Measurements from ENCODE around the gene SLC38A4. TPM values are rescaled to one million over a fixed set of nuclear protein-coding genes. Genes with fewer than 3 reads are reported as not detected.

The SLC38A4 gene
- total and polyA plus RNA-seq, 2 donors (not counting 1 experiment from before 2014, with no cell fraction given), result not detected

- POLR2A ChIA-PET, result no interaction called here
- no CpG with 5 or more reads among the region's 3 CpGs for WGBS (ENCODE audit: insufficient coverage)
Observed at GRCh38 chr12:46843811-46844210, 18.0 kb upstream of the SLC38A4 start.

DNA sequence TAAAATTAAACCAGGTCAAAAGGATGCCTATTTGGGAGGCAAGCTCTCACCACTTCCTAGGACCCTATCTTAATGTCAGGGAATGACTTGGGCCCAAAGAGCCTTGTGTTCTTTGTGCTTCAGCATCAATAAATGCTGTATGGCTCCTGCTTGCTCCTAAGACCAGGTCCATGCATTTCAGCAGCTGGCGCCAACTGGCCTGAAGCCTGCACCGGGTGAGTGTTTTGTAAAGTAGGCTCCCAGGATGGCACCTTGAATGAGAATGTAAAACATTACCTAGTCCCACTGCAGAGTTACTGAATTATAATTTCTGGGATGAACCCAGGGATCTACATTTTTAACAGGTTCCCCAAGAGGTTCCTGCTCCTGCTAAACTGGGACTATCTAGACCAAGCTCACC lies 16.1 kb upstream of the SLC38A4 start:
- H3K4me1 Mint-ChIP-seq, result no peaks in the 10 kb centered on the region
- WGBS (ENCODE audit: insufficient coverage), result 100% methylated on average over 1 of the region's 2 CpGs
- H3K27ac Mint-ChIP-seq, result no peak overlapping the region
- Histone ChIP-seq H3K27me3 (replicated peaks in 1 of 4; ENCODE audit: control extremely low read depth in 1 of 4, control insufficient read depth in 3 of 4, insufficient read depth in 4 of 4, low read length in 3 of 4) (no peaks in the 10 kb centered on the region), H3K4me3 (ENCODE audit: control extremely low read depth in 1 of 5, extremely low read depth in 1 of 5, insufficient read depth in 1 of 5, low read depth in 2 of 5, low read length in 4 of 5) (no peak overlapping the region), H3K4me2 (replicated peaks; ENCODE audit: low read depth, low read length, poor library complexity, severe bottlenecking) (no peak overlapping the region), H3K36me3 (replicated peaks in 1 of 2; ENCODE audit: control extremely low read depth in 1 of 2, control insufficient read depth in 1 of 2, extremely low read depth in 1 of 2, insufficient read depth in 2 of 2, low read length in 1 of 2) (no peaks in the 10 kb centered on the region), H3K9ac (ENCODE audit: low read length) (no peak overlapping the region), H3K79me2 (ENCODE audit: control insufficient read depth, insufficient read depth, low read length) (no peaks in the 10 kb centered on the region), H4K20me1 (ENCODE audit: control insufficient read depth, insufficient read depth, low read length, poor library complexity, severe bottlenecking) (no peaks in the 10 kb centered on the region), H2AFZ (ENCODE audit: insufficient read depth, low read depth, low read length, poor library complexity, severe bottlenecking) (no peak overlapping the region), H3K27ac (ENCODE audit: low read length in 2 of 2) (no peak overlapping the region), H3K9me3 (ENCODE audit: control extremely low read depth in 1 of 3, control insufficient read depth in 2 of 3, insufficient read depth in 1 of 3, low read length in 2 of 3) (no peaks in the 10 kb centered on the region), H3K4me1 (ENCODE audit: control insufficient read depth in 2 of 2, insufficient read depth in 2 of 2, low read length in 2 of 2) (no peaks in the 10 kb centered on the region)
- ChIA-PET POLR2A (no interaction called here), CTCF (no interaction called here)
- intact Hi-C loops (cut with micrococcal nuclease), result no loop called here
- ATAC-seq (ENCODE audit: low read depth) (no peak), DNase-seq (no peak)
- no peak for TF ChIP-seq CTCF (IDR thresholded peaks at IDR 0.05)
- no peak for TF ChIP-seq EZH2 (IDR thresholded peaks at IDR 0.05; ENCODE audit: borderline replicate concordance, insufficient read depth, low read depth, low read length, poor library complexity, severe bottlenecking)
- H3K4me3 Mint-ChIP-seq, result no peak overlapping the region
- H3K27me3 Mint-ChIP-seq, result peaks cover 40% of the 10 kb centered on the region
- no peaks in the 10 kb centered on the region for H3K9me3 Mint-ChIP-seq (ENCODE audit: insufficient read depth)

More at GRCh38 chr12:46843811-46844210, 18.0 kb upstream of the SLC38A4 start:
- Histone ChIP-seq H3K4me1 (ENCODE audit: control insufficient read depth in 2 of 2, insufficient read depth in 2 of 2, low read length in 2 of 2) (no peaks in the 10 kb centered on the region), H3K27ac (ENCODE audit: low read length in 2 of 2) (no peak overlapping the region), H3K9me3 (ENCODE audit: control extremely low read depth in 1 of 3, control insufficient read depth in 2 of 3, insufficient read depth in 1 of 3, low read length in 2 of 3) (peaks cover 0 to 1% (median 0%) of the 10 kb centered on the region in 3 donors), H3K4me3 (ENCODE audit: control extremely low read depth in 1 of 5, extremely low read depth in 1 of 5, insufficient read depth in 1 of 5, low read depth in 2 of 5, low read length in 4 of 5) (no peak overlapping the region), H3K4me2 (replicated peaks; ENCODE audit: low read depth, low read length, poor library complexity, severe bottlenecking) (no peak overlapping the region), H3K27me3 (replicated peaks in 1 of 4; ENCODE audit: control extremely low read depth in 1 of 4, control insufficient read depth in 3 of 4, insufficient read depth in 4 of 4, low read length in 3 of 4) (no peaks in the 10 kb centered on the region), H3K79me2 (ENCODE audit: control insufficient read depth, insufficient read depth, low read length) (no peaks in the 10 kb centered on the region), H2AFZ (ENCODE audit: insufficient read depth, low read depth, low read length, poor library complexity, severe bottlenecking) (no peak overlapping the region), H3K36me3 (replicated peaks in 1 of 2; ENCODE audit: control extremely low read depth in 1 of 2, control insufficient read depth in 1 of 2, extremely low read depth in 1 of 2, insufficient read depth in 2 of 2, low read length in 1 of 2) (no peaks in the 10 kb centered on the region), H3K9ac (ENCODE audit: low read length) (no peak overlapping the region), H4K20me1 (ENCODE audit: control insufficient read depth, insufficient read depth, low read length, poor library complexity, severe bottlenecking) (no peaks in the 10 kb centered on the region)
- Mint-ChIP-seq H3K4me3 (no peak overlapping the region), H3K4me1 (no peaks in the 10 kb centered on the region), H3K27me3 (peaks cover 42% of the 10 kb centered on the region), H3K27ac (no peak overlapping the region), H3K9me3 (ENCODE audit: insufficient read depth) (no peaks in the 10 kb centered on the region)
- TF ChIP-seq CTCF (IDR thresholded peaks at IDR 0.05) (no peak), EZH2 (IDR thresholded peaks at IDR 0.05; ENCODE audit: borderline replicate concordance, insufficient read depth, low read depth, low read length, poor library complexity, severe bottlenecking) (no peak)
- ATAC-seq (ENCODE audit: low read depth) (no peak), DNase-seq (no peak)
- intact Hi-C loops (cut with micrococcal nuclease), result no loop called here
- CTCF ChIA-PET, result no interaction called here

Data from B cell (primary cell).